A549 (cell line): Measurements from ENCODE around the gene LUZP1.

Experiments used
- CEBPB ChIP-seq, 2 experiments: fragments of >200 bp in 1 of 2; sonication (Bioruptor Twin) in 1 of 2; formaldehyde crosslinking in 1 of 2; IDR thresholded peaks; 2 replicates each; pipeline ENCODE4 v1.6.1; 2012 to 2016
- CTCF ChIP-seq: fragments of >200 bp; sonication (Bioruptor Twin); formaldehyde crosslinking; IDR thresholded peaks from 3 replicates; pipeline ENCODE4 v1.5.1; 2016
- EP300 ChIP-seq, 2 experiments: fragments of >200 bp; sonication (Bioruptor Twin); formaldehyde crosslinking; IDR thresholded peaks; 2 replicates in 1 of 2; 3 replicates in 1 of 2; pipeline ENCODE4 v1.6.1; 2016 to 2017
- FOSL2 ChIP-seq, 2 experiments: fragments of 450-650 bp in 1 of 2; fragments of >200 bp in 1 of 2; sonication (Bioruptor Twin) in 1 of 2; formaldehyde crosslinking; IDR thresholded peaks; 2 replicates each; pipeline versions ENCODE4 v1.5.0 to v1.6.1; 2016 to 2020; ENCODE audit warnings: mild to moderate bottlenecking in 1 of 2, moderate library complexity in 1 of 2
- MAFK ChIP-seq: fragments of 450-650 bp; IDR thresholded peaks from 2 replicates; pipeline ENCODE4 v1.6.1; 2014; ENCODE audit not compliant: partially characterized antibody
- POLR2A ChIP-seq: IDR thresholded peaks from 2 replicates; pipeline ENCODE4 v1.6.1; 2012; ENCODE audit warnings: mild to moderate bottlenecking, low read length
- ZSCAN20 ChIP-seq: fragments of 250-450 bp; sonication (Bioruptor Pico); IDR thresholded peaks from 2 replicates; pipeline ENCODE4 v1.8.0; 2022; ENCODE audit warnings: mild to moderate bottlenecking, moderate library complexity

- TF ChIP-seq FOSL2 (IDR thresholded peaks at IDR 0.05) (no peak), FOSL2 (CRISPR knock-in tag; IDR thresholded peaks at IDR 0.05) (no peak), POLR2A (no peak), EP300 (IDR thresholded peaks at IDR 0.05) (no peak), CEBPB (IDR thresholded peaks at IDR 0.05) (no peak), CTCF (no peak), ZSCAN20 (CRISPR knock-in tag) (no peak), MAFK (no peak)
Measured at GRCh38 chr1:23126200-23126599, 42.5 kb downstream of the LUZP1 start.
